Keratinocyte (primary cell): ENCODE measurements around the gene CCDC34. TPM values are rescaled to one million over a fixed set of nuclear protein-coding genes. Genes with fewer than 3 reads are reported as not detected.

ENCODE experiments used
- DNase-seq: peaks from one replicate; pipeline ENCODE4 v3.0.0-alpha.2; 2011; ENCODE audit warnings: low read depth, missing footprints, low spot score
- FAIRE-seq: peaks from 2 replicates; lab custom pipeline; 2011; peaks lifted over from hg19 to GRCh38; lab: Jason Lieb, UNC
- H2AFZ ChIP-seq: 2 replicates; pipeline ENCODE4 v1.6.0; 2012; ENCODE audit warnings: low read length, control low read depth, inconsistent platforms; ENCODE audit not compliant: control insufficient read depth
- H3K27ac ChIP-seq: 2 replicates; pipeline ENCODE4 v1.5.1; 2011; ENCODE audit warnings: low read length; ENCODE audit not compliant: control insufficient read depth, insufficient read depth
- H3K27me3 ChIP-seq: 3 replicates; pipeline ENCODE4 v1.6.0; 2011; ENCODE audit warnings: low read length; ENCODE audit not compliant: control insufficient read depth, insufficient read depth; ENCODE audit errors: extremely low read depth
- H3K36me3 ChIP-seq, 2 experiments: 2 replicates in 1 of 2; 3 replicates in 1 of 2; pipeline ENCODE4 v1.5.1; 2011; ENCODE audit warnings: low read length in 2 of 2, mild to moderate bottlenecking in 1 of 2; ENCODE audit not compliant: control insufficient read depth in 2 of 2, insufficient read depth in 2 of 2; ENCODE audit errors: extremely low read depth in 1 of 2
- H3K4me1 ChIP-seq: 3 replicates; pipeline ENCODE4 v1.5.1; 2011; ENCODE audit warnings: low read length; ENCODE audit not compliant: control insufficient read depth, insufficient read depth; ENCODE audit errors: extremely low read depth
- H3K4me2 ChIP-seq: 3 replicates; pipeline ENCODE4 v1.6.0; 2011; ENCODE audit warnings: low read depth, low read length; ENCODE audit not compliant: control insufficient read depth, insufficient read depth; ENCODE audit errors: extremely low read depth
- H3K4me3 ChIP-seq, 3 experiments: fragments of 200-600 bp in 1 of 3; sonication (generic) in 1 of 3; 2 replicates in 2 of 3; 3 replicates in 1 of 3; pipeline ENCODE4 v1.5.1; 2011 to 2016; ENCODE audit warnings: low read length in 3 of 3, mild to moderate bottlenecking in 3 of 3, control low read depth in 2 of 3, inconsistent platforms in 1 of 3, low read depth in 1 of 3, mixed read lengths in 1 of 3, mixed run types in 1 of 3, moderate library complexity in 1 of 3; ENCODE audit not compliant: control insufficient read depth in 2 of 3, insufficient read depth in 2 of 3; ENCODE audit errors: extremely low read depth in 1 of 3
- H3K79me2 ChIP-seq: 2 replicates; pipeline ENCODE4 v1.6.0; 2012; ENCODE audit warnings: low read length; ENCODE audit not compliant: control insufficient read depth, insufficient read depth
- H3K9ac ChIP-seq: 3 replicates; pipeline ENCODE4 v1.6.0; 2011; ENCODE audit warnings: low read length; ENCODE audit not compliant: control insufficient read depth, insufficient read depth; ENCODE audit errors: extremely low read depth
- H3K9me1 ChIP-seq: 3 replicates; pipeline ENCODE4 v1.6.0; 2011; ENCODE audit warnings: low read length; ENCODE audit not compliant: control insufficient read depth, insufficient read depth; ENCODE audit errors: extremely low read depth
- H3K9me3 ChIP-seq: 2 replicates; pipeline ENCODE4 v1.5.1; 2012; ENCODE audit warnings: low read depth, low read length; ENCODE audit not compliant: control insufficient read depth
- H4K20me1 ChIP-seq: 3 replicates; pipeline ENCODE4 v1.6.0; 2011; ENCODE audit warnings: low read length; ENCODE audit not compliant: control insufficient read depth, insufficient read depth; ENCODE audit errors: extremely low read depth
- EZH2 ChIP-seq: IDR thresholded peaks from one replicate; pipeline ENCODE4 v1.6.1; 2012; ENCODE audit warnings: inconsistent platforms, mild to moderate bottlenecking, low read length, moderate library complexity
- dilution Hi-C: fragments of 300-500 bp; cut with MboI; formaldehyde crosslinking; loops from one replicate; pipeline ENCODE4 v1.7.0; 2020; ENCODE audit warnings: low sequenced_read_pairs; ENCODE audit not compliant: extremely low pct_ligation_motif_present
- polyA plus RNA-seq, 5 experiments: library from polyadenylated mRNA; depleted of rRNA in 3 of 5; stranded (reverse) in 3 of 5; stranded (forward) in 1 of 5; unstranded in 1 of 5; fragments of >200 nt; gene quantifications; 1 replicate in 1 of 5; 2 replicates in 3 of 5; 3 replicates in 1 of 5; pipeline versions ENCODE4 v1.2.1 to v1.2.3, GENCODE V29; 2011 to 2012; ENCODE audit warnings: missing spikeins in 2 of 5, low read depth in 1 of 5, low replicate concordance in 1 of 5
- TF ChIP-seq, protein P1 (sequence below), 3 experiments: IDR thresholded peaks in 1 of 3; conservative IDR thresholded peaks in 1 of 3; optimal IDR thresholded peaks in 1 of 3; 2 replicates in 2 of 3; 3 replicates in 1 of 3; pipeline versions ENCODE3 to v1.5.1; 2011; ENCODE audit warnings: low read length in 3 of 3, mild to moderate bottlenecking in 3 of 3, moderate library complexity in 2 of 3, control low read depth in 1 of 3, inconsistent platforms in 1 of 3; ENCODE audit not compliant: insufficient read depth in 2 of 3; ENCODE audit errors: extremely low read depth in 1 of 3

Gene CCDC34
- polyA plus RNA-seq, 1 donor (not counting 4 experiments of a cell fraction or from before 2014, with no cell fraction given): 4.2 TPM

DNA sequence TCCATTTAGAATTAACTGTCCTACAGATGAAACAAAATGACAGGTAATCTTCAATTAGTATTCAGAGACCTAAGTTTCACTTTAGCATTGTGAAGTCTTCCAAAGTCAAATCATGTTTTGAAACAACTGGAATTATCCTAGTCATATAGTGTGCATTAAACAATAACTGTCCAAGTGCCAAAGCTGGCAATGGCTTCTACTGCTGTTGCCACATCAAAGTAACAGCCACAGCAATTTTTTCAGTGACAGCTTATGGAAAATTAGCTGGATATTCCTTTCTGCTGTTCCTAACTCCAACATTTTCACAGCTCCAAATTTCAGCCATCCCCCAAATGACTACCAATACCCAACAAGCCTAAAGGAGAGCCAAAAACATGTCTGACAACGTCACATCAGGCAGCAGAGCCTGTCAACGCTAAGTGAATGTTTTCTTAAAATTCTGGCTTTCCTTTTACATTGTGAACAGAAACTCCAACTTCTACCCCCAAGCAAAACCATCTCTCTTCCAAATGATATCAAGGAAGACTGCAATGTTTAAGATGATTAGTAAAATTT lies 45.3 kb upstream of the CCDC34 start:
- Histone ChIP-seq H3K36me3 (peaks cover 1 to 6% of the 10 kb centered on the region in 2 experiments), H4K20me1 (no peaks in the 10 kb centered on the region), H3K27ac (no peak overlapping the region), H3K79me2 (peaks cover 51% of the 10 kb centered on the region), H3K4me3 (no peak overlapping the region), H3K9me3 (no peaks in the 10 kb centered on the region), H2AFZ (no peak overlapping the region), H3K9ac (no peak overlapping the region), H3K9me1 (no peaks in the 10 kb centered on the region), H3K4me1 (peaks cover 10% of the 10 kb centered on the region), H3K4me2 (no peak overlapping the region), H3K27me3 (no peaks in the 10 kb centered on the region)
- TF ChIP-seq, protein P1, sequence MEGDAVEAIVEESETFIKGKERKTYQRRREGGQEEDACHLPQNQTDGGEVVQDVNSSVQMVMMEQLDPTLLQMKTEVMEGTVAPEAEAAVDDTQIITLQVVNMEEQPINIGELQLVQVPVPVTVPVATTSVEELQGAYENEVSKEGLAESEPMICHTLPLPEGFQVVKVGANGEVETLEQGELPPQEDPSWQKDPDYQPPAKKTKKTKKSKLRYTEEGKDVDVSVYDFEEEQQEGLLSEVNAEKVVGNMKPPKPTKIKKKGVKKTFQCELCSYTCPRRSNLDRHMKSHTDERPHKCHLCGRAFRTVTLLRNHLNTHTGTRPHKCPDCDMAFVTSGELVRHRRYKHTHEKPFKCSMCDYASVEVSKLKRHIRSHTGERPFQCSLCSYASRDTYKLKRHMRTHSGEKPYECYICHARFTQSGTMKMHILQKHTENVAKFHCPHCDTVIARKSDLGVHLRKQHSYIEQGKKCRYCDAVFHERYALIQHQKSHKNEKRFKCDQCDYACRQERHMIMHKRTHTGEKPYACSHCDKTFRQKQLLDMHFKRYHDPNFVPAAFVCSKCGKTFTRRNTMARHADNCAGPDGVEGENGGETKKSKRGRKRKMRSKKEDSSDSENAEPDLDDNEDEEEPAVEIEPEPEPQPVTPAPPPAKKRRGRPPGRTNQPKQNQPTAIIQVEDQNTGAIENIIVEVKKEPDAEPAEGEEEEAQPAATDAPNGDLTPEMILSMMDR (optimal IDR thresholded peaks at IDR 0.05 in 1 of 3, IDR thresholded peaks at IDR 0.05 in 1 of 3, conservative IDR thresholded peaks at IDR 0.05 in 1 of 3; ENCODE audit: extremely low read depth in 1 of 3, insufficient read depth in 2 of 3, low read length in 3 of 3): no peak
- TF ChIP-seq EZH2: no peak
- dilution Hi-C loops: no loop called here
- DNase-seq: no peak
- FAIRE-seq: no peak

DNA sequence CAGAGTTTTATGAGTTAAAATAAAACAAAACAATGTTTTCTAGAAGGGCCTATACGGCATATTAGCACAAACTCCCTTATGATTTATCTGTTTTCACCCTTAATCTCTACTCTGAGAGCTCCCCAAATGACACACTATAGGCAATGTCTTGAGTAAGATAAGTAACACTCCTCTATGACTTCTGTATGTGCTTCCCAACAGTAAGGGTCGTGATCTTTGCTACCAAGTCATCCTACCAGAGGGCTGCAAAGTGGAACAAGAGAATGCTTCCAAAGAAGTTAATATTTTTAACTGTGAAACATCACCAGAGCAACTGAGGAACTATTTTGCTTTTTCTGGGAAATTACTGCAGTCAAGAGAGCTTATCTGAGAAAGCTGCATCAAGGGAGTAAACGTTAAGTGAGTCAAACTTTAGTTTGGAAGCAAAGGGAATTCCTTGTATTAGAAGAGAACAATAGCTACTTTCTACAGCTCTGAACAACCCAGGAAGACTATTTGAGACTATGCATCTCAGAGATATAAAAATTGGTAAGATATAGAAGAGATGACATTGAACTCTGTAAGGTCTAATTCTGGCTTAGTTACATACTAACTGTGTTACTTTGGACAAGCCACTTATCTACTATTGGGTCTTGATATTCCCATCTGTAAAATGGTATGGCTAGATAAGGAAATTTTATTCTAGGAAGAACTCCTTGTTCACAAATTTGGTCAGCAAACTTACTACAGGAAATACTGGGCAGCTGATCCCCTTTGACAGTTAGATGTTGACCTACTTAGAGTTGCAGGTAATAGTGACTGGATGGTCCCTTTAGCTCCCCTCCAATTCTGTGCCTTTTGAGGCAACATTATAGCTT lies 43.7 kb upstream of the CCDC34 start:
- no peak overlapping the region for H3K9ac ChIP-seq

More for the DNA sequence above, 43.7 kb upstream of the CCDC34 start:
- Histone ChIP-seq H3K27me3 (no peaks in the 10 kb centered on the region), H2AFZ (no peak overlapping the region), H3K27ac (no peak overlapping the region), H3K9me3 (no peaks in the 10 kb centered on the region), H3K36me3 (peaks cover under 1 to 5% of the 10 kb centered on the region in 2 experiments), H4K20me1 (no peaks in the 10 kb centered on the region), H3K4me3 (no peak overlapping the region), H3K79me2 (peaks cover 53% of the 10 kb centered on the region), H3K4me1 (peaks cover 10% of the 10 kb centered on the region), H3K4me2 (no peak overlapping the region), H3K9me1 (no peaks in the 10 kb centered on the region)
- DNase-seq: no peak
- no peak for FAIRE-seq
- dilution Hi-C loops: no loop called here
- TF ChIP-seq, protein P1 (optimal IDR thresholded peaks at IDR 0.05 in 1 of 3, IDR thresholded peaks at IDR 0.05 in 1 of 3, conservative IDR thresholded peaks at IDR 0.05 in 1 of 3; ENCODE audit: extremely low read depth in 1 of 3, insufficient read depth in 2 of 3, low read length in 3 of 3): no peak
- TF ChIP-seq EZH2: no peak
